Measurements from ENCODE around the gene USP3.

USP3 gene, protein sequence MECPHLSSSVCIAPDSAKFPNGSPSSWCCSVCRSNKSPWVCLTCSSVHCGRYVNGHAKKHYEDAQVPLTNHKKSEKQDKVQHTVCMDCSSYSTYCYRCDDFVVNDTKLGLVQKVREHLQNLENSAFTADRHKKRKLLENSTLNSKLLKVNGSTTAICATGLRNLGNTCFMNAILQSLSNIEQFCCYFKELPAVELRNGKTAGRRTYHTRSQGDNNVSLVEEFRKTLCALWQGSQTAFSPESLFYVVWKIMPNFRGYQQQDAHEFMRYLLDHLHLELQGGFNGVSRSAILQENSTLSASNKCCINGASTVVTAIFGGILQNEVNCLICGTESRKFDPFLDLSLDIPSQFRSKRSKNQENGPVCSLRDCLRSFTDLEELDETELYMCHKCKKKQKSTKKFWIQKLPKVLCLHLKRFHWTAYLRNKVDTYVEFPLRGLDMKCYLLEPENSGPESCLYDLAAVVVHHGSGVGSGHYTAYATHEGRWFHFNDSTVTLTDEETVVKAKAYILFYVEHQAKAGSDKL

DNA sequence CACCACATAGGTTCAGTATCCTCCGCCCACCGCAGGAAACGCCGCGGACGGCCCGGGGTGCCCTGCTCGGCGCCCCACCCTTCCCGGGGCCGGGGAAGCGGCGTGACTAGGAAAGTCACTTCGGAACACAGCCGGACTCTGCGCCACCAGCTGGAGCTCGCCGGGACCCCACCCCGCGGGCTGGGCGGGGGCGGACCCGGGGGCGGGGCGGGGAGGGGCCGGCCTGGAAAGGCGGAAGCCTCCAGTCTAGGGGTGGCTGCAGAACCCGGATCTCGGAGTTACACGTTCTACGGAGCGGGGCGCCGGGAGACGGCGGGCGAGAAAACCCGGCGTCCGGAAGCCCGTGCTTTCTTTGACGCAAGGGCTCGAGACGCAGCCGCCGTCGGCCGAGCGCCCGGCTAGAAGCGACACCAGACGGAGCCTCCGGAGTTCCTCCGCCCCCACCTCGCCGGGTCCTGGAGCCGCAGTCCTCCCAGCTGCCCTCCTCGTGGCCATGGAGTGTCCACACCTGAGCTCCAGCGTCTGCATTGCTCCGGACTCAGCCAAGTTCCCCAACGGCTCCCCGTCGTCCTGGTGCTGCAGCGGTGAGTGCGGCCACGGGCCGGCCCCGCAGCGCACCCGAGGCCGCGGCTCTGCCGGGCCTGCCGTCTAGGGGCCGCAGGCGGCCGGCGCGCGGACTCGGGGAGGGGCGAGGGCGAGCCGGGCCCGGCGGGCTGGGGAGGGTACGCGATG, at the start of gene USP3:
Gene USP3 (plus strand): TSS at position 347 of the 732 bp plus-strand sequence. CDS start 147 bp downstream, at position 494.
- ATAC-seq = peak; percentile 87
- TF ChIP-seq ZNF8 (CRISPR knock-in tag; IDR thresholded peaks at IDR 0.05) = no peak

DNA sequence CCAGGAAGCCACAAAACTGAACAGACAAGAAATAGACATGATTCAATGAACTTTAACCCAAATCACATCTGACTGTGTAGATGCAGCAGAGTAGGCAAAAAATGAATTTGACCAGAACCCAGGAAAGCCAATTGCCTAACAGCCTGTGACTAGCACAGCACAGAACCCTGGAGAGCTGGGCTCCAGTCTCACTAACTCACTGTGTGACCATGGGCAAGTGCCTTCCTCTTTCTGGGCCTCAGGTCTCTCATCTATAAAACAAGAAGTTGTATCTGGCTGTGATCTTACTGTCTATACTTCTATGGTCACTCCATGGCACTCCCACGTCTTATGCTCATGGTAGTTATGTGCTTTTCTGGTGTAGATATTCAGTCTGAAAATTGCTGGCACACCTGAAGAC, 48.1 kb upstream of the USP3 start:
- no peak for ATAC-seq
- TF ChIP-seq OSR1 (CRISPR knock-in tag; IDR thresholded peaks at IDR 0.05) = no peak
- TF ChIP-seq, protein P1, sequence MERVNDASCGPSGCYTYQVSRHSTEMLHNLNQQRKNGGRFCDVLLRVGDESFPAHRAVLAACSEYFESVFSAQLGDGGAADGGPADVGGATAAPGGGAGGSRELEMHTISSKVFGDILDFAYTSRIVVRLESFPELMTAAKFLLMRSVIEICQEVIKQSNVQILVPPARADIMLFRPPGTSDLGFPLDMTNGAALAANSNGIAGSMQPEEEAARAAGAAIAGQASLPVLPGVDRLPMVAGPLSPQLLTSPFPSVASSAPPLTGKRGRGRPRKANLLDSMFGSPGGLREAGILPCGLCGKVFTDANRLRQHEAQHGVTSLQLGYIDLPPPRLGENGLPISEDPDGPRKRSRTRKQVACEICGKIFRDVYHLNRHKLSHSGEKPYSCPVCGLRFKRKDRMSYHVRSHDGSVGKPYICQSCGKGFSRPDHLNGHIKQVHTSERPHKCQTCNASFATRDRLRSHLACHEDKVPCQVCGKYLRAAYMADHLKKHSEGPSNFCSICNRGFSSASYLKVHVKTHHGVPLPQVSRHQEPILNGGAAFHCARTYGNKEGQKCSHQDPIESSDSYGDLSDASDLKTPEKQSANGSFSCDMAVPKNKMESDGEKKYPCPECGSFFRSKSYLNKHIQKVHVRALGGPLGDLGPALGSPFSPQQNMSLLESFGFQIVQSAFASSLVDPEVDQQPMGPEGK (CRISPR knock-in tag; IDR thresholded peaks at IDR 0.05; ENCODE audit: borderline replicate concordance) = no peak
- TF ChIP-seq ZC3H10 (CRISPR knock-in tag; IDR thresholded peaks at IDR 0.05) = no peak
- no peak for TF ChIP-seq RARB (CRISPR knock-in tag; IDR thresholded peaks at IDR 0.05)
- no peak for TF ChIP-seq ISL1 (CRISPR knock-in tag; IDR thresholded peaks at IDR 0.05)
- TF ChIP-seq ESRRG (CRISPR knock-in tag; IDR thresholded peaks at IDR 0.05) = no peak
- TF ChIP-seq ZNF565 (CRISPR knock-in tag; conservative IDR thresholded peaks at IDR 0.05; ENCODE audit: low read depth) = no peak
- no peak for TF ChIP-seq GLIS3 (CRISPR knock-in tag; IDR thresholded peaks at IDR 0.05)
- TF ChIP-seq, protein P2, sequence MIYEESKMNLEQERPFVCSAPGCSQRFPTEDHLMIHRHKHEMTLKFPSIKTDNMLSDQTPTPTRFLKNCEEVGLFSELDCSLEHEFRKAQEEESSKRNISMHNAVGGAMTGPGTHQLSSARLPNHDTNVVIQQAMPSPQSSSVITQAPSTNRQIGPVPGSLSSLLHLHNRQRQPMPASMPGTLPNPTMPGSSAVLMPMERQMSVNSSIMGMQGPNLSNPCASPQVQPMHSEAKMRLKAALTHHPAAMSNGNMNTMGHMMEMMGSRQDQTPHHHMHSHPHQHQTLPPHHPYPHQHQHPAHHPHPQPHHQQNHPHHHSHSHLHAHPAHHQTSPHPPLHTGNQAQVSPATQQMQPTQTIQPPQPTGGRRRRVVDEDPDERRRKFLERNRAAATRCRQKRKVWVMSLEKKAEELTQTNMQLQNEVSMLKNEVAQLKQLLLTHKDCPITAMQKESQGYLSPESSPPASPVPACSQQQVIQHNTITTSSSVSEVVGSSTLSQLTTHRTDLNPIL (CRISPR knock-in tag; IDR thresholded peaks at IDR 0.05; ENCODE audit: low read depth) = no peak
- TF ChIP-seq TOX (CRISPR knock-in tag; IDR thresholded peaks at IDR 0.05; ENCODE audit: borderline replicate concordance) = no peak
- no peak for TF ChIP-seq POU6F1 (CRISPR knock-in tag; IDR thresholded peaks at IDR 0.05; ENCODE audit: borderline replicate concordance, low read depth)
- TF ChIP-seq ZFP30 (CRISPR knock-in tag; IDR thresholded peaks at IDR 0.05) = no peak
- no peak for TF ChIP-seq PPARA (CRISPR knock-in tag; IDR thresholded peaks at IDR 0.05; ENCODE audit: borderline replicate concordance)
- no peak for TF ChIP-seq ZFP3 (CRISPR knock-in tag; IDR thresholded peaks at IDR 0.05)
- TF ChIP-seq CSDC2 (CRISPR knock-in tag; IDR thresholded peaks at IDR 0.05) = no peak
- TF ChIP-seq SNAI2 (CRISPR knock-in tag; IDR thresholded peaks at IDR 0.05) = no peak
- no peak for TF ChIP-seq BACH2 (CRISPR knock-in tag; IDR thresholded peaks at IDR 0.05; ENCODE audit: borderline replicate concordance)
- TF ChIP-seq, protein P3, sequence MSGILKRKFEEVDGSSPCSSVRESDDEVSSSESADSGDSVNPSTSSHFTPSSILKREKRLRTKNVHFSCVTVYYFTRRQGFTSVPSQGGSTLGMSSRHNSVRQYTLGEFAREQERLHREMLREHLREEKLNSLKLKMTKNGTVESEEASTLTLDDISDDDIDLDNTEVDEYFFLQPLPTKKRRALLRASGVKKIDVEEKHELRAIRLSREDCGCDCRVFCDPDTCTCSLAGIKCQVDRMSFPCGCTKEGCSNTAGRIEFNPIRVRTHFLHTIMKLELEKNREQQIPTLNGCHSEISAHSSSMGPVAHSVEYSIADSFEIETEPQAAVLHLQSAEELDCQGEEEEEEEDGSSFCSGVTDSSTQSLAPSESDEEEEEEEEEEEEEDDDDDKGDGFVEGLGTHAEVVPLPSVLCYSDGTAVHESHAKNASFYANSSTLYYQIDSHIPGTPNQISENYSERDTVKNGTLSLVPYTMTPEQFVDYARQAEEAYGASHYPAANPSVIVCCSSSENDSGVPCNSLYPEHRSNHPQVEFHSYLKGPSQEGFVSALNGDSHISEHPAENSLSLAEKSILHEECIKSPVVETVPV (CRISPR knock-in tag; IDR thresholded peaks at IDR 0.05) = no peak
- TF ChIP-seq TCF4 (CRISPR knock-in tag; IDR thresholded peaks at IDR 0.05; ENCODE audit: borderline replicate concordance) = no peak
- no peak for TF ChIP-seq ARNTL (CRISPR knock-in tag; IDR thresholded peaks at IDR 0.05; ENCODE audit: borderline replicate concordance, low read depth)

DNA sequence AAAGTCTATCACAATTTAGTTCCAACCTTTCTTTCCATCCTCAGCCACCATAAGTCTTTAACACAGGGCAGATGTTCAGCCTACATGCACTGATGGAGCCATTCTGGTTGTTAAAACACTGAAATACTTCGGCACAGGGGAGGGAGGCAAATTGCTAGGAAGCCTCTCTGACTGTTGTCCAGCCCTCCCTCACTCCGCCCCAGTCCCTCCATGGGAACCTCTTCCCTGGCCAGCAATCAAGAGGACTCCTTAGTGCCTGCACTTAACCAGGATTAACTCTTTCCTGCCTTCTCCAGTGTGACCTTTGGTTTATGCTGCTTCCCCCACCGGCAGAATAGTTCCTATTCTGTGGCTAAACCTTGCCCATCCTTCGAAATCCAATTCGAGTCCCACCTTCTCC, 47.0 kb upstream of the USP3 start:
- TF ChIP-seq ZNF565 (CRISPR knock-in tag; conservative IDR thresholded peaks at IDR 0.05; ENCODE audit: low read depth) (no peak), OSR1 (CRISPR knock-in tag; IDR thresholded peaks at IDR 0.05) (no peak), POU6F1 (CRISPR knock-in tag; IDR thresholded peaks at IDR 0.05; ENCODE audit: borderline replicate concordance, low read depth) (no peak)
- no peak for ATAC-seq

Data from SK-N-SH treated with all-trans-retinoic acid at 6 μM for 48 hours (cell line).